GM18517 (cell line): ENCODE results near the gene ARNT2.

Source experiments
- ATAC-seq: cut with Tn5 transposase; IDR thresholded peaks from one replicate; pipeline ENCODE4 v1.9.1; 2021; ENCODE audit warnings: mild to moderate bottlenecking, moderate library complexity; ENCODE audit not compliant: unreplicated experiment

The ARNT2 gene

DNA sequence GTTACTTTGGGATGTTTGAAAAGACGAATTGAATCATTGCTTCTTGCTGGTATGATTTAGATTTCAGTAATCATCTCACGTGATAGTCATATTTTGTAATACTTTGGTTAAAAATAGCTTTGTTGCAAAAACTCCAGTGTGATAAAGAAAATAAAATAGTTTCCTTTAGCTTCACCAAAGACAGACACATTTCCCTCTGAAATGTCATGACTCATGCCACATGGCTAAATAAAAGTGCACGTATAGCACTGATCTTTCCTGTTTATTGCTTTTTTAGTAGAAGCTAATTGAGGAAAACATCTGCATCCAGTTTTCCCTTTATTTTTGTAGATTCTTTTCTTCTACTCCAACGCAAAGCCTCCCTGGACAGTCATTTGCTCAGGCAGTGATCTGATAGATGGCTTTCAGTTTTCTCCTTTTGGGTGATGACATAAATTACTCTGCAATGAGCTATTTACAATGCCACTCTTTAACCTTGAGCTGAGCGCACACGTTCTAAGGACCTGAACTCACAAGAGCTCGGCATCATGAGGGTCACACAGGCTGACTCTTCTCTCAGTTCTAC, 84.9 kb downstream of the ARNT2 start:
- ATAC-seq: no peak

DNA sequence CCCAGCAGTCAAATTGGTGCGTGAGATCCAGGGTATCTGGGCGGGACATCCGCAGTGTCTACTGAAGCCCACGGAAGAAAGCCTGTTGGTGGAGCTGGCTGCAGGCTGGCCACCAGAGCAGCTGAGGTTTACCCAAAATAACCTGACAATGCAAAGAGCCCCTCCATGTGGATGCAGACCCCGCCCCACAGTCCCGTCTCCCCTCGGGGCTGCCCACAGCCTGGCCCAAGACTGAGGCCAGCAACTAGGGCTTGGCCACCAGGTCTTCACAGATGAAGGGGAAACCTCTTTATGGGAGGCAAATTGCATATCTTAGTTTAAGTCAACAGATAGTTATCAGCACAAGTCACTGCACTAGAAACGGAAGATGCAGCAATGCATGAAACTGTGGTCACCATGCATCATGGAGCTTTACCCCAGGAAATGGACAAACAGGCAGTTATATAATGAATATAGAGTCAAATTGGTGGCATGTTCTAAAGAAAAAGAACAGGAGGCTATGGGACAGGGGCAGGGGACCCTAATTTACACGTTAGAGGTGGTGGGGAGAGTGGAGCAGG, 86.3 kb downstream of the ARNT2 start:
- no peak for ATAC-seq

DNA sequence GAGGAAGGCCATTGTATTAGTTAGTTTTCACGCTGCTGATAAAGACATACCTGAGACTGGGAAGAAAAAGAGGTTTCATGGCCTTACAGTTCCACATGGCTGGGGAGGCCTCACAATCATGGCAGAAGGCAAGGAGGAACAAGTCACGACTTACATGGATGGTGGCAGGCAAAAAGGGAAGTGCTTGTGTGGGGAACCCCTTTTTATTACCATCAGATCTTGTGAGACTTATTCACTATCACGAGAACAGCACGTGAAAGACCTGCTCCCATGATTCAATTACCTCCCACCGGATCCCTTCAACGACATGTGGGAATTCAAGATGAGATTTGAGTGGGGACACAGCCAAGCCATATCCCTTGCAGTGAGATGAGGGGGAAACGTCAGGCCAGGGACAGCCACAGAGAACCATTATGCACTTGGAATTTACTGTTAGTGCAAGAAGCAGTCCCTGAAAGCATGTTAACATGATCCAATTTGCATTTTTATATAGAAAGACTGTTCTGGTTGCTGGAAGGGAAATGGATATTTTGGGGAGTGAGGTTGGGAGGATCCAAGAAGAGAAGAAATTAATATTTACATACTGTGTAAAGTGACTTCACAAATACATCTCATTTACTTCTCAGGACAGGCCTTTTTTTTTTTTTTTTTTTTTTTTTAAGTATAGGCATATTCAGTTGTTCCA, 87.1 kb downstream of the ARNT2 start:
- no peak for ATAC-seq

DNA sequence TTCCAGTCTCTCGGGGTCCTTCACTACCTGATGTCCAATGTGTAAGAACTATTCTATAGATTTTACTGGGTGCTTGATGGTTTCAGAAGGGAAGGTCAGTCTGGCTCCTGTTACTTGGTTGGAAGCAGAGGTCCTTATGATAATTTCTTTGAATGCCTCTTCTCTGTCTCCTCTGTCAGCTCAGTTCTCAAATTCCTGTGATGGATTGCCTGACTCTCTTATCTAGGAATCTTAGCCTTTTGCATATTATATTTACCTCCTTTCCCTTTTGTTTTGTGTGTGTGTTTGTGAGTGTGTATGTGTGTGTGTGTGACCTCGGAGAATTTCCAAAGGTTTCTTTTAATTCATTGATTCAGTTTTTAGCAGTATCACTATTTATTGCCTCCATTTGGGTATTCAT, 88.2 kb downstream of the ARNT2 start:
- no peak for ATAC-seq

DNA sequence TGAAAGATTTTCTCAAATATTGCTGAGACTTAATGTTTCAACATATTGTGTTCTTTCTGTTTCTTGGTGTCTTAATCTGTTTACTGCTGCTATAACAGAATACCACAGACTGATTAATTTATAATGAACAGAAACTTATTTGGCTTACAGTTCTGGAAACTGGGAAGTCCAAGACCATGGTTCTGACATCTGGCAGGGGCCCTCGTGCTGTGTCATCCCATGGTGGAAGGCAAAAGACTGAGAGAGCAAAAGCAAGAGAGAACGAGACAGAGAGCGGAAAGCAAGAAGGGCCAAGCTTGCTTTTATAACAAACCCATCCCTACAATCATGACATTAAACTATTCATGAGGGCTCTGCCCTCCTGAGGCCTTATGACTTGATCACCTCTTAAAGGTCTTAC, 88.7 kb downstream of the ARNT2 start:
- ATAC-seq: no peak

DNA sequence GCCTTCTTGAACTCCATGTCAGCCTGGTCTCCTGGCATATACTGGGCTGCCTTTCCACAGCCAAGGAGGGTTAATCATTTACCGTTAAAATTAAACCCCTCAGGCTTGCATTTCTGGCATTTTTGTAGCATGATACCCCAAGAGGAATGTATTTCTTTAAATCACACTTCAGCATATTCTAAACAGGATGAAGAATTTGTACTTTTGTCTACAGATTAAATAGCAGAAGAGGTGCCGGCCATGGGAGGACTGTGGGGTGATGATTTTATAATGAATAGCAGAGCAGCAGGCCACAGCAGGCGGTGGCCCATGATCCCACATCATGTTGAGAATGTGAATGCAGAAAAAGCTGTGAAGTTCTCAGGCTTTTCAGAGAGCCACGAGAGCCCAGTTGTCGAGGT, 90.2 kb downstream of the ARNT2 start:
- ATAC-seq: no peak

DNA sequence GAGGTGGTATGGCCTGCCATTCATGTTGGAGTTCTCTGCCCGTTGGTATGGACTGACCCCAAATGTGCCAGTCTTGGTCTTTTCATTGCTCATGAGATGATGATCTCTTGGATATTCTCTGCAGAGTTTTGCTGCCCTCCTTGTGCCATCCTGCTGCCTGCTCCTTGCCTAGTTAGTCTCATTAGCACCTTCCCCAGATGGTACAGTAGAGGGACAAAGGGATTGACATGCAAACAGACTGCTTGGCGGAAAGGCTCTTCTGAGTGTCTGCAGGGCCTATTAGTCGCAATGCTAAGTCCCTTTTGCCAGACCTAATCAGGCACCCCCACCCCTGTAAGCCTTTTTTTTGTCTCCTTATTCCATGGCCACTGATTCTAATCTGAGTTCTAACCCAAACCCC, 90.6 kb downstream of the ARNT2 start:
- ATAC-seq: no peak

DNA sequence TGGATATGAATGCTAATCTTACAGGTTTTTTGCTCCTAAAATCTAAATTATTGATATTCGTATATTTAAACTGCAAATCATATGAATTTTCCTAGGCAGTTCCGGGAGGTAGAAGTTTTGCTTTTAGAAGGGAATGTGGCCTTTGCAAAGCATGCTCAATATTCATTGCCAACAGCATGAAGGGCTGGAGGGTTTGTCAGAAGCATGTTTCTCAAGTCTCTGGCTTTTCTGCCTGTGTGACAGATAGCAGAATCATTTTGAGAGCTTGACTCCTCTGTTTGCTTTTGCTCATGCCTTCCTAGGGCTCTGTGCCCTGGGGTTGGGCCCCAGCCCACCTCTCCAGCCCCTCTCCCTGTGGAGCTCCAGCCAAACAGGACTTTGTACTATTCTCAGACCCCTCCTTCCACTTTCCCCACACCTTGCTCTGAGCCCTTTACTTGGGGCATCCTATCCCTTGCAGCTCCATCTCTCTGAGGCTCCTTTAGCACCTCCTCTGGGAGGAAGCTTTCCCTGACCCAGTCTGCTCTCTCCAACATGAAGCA, 91.3 kb downstream of the ARNT2 start:
- ATAC-seq: no peak

DNA sequence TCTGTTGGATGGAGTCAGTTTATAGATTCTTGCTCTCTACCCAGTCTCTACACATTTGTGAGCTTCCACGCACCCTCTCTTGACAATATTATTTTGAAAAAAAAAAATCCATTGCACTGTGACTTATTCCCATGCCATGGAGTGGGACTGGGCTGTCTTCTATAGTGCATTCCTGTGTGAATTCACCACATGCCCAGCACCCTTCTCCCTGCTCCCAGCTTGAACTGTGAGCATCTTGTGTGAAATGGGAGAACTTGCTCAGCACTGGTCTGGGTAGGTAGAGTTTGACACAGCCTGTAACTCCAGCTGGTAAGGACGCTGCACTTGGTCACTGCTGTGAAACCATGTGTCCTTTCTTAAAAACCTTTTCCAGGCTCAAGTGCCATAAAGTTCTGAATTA, 91.9 kb downstream of the ARNT2 start:
- ATAC-seq: no peak

DNA sequence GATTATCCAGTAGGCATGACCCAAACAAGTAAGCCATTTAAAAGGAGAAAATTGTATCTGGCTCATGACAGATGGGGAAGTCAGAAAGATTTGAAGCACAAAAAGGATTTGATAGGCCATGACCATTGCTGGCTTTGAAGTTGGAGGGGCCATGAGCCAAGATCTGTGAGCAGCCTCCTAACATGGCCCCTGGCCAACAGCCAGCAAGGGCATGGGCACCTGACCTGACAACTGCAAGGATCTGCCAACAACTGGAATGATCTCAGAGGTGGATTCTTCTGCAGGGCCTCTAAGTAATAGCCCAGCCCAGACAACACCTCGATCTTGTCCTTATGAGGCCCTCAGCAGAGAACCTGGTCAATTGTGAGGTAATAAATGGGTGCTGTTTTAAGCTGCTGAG, 93.0 kb downstream of the ARNT2 start:
- ATAC-seq: no peak

DNA sequence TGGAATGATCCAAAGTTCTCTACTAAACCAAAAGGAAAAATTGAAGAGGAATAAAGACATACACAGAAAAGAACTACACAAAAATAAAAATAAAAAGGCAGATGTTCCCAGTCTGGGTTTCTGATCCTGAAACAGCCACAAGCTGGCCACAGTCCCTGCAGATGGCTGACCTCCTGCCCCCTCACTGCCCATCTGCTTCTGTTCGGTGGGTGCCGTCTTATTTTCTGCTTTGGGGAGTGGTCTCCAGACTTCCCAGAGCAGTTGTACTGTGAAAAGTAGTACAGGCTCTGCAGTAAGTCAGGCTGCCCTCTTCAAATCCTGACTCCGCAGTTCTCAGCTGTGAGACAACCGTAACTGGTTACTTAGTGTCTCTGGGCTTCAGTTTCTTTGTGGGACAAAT, 94.5 kb downstream of the ARNT2 start:
- no peak for ATAC-seq

DNA sequence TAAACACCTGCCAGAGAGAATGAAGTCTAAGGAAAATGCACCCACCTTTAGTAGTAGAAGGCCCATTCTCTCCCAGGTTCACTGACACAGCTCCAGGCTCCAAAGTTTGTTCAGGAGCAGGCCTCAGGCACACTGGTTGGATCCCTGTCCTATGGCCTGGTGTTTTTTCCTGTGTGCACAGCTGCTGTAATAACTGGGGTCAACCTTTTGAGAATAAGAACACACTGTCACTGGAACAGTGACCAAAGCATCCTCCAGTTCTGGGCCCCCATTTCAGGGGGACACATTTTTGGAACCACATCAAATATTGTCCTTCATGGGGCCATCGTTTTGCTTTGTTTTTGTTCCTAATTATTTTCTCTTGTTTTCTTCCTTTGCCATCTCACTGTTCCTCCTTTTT, 95.8 kb downstream of the ARNT2 start:
- no peak for ATAC-seq

DNA sequence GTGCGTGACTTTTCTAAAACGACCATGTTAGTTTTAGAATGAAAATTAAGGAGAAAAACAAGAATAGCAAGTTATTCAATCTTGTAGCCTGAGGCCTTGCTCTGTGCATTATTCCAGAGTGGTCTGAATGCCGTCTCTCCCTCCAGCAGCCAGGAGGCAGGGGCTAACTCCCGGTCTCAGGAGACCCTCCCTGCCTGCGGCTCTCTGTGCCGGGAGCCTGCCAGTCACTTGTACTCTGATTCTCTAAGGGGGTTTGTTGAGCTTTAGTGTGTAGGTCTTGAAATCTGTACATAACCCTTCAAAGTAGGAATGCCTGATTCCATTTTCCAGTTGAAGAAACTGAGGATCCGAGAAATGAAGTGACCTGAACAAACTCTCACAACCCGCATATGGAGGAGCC, 97.3 kb downstream of the ARNT2 start:
- ATAC-seq: no peak

DNA sequence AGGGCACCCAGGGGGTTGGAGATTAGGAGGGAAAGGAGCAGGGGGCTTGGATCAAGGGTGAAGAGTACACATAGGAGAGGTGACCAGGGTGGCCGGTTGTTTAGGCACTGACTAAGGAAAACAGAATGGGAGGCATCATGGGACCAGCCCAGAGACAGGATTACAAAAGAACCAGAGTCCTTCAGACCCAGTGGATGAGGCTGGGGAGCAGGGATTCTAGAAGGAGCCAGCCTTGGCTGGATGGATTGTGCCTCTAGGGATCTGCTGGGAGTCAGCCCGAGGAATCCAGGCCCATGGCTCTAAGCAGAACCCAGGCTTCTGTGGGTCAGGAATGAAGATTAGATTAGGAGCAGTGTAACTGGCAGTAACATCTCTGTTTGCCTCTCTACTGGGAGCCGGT, 98.6 kb downstream of the ARNT2 start:
- ATAC-seq: no peak

DNA sequence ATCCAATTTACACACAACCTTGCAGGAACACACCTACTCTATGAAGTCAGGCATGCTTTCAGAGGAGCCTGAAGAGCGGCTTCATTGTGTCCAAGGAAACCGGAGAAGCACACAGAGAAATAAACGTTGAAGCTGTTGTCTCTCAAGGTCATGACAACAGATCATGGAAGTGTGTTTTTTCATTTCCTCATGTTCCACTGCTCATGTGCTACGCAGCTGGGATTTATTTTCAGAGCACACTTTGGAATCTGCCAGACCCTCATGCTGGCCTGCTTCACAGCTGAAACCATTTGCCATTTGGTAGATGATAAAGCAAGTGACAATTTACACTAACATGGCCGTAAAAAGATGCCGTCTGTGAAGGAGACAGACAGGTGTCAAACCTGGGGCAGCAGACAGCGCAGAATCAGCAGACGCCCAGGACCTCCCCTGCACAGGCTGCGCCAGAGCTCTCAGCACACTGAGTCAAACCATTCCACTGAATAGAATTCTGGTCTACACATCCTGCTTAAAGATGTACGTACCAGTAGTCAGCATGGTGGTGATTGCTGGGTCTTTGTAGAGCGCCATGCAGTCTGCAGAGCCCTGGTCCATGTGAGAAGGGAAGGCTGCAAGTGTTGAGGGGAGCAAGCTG, 99.3 kb downstream of the ARNT2 start:
- no peak for ATAC-seq

DNA sequence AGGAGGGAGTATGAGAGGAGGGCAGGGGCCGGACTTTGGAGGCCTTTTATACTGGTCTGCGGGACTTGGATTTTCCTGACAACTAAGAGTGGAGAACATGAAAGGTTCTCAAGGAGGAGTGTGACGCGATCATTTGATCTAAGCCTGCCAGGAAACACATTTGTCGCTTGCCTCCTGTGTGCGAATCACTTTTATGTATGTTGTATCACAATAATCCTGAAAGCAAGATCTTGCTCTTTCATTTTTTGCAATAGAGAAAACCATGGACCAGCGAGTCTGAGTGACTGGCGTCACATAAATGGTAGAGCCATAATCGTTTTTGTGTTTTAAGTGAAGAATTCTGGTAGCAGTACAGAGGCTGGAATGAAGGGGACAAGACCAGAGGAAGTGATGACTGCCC, 100.7 kb downstream of the ARNT2 start:
- no peak for ATAC-seq

DNA sequence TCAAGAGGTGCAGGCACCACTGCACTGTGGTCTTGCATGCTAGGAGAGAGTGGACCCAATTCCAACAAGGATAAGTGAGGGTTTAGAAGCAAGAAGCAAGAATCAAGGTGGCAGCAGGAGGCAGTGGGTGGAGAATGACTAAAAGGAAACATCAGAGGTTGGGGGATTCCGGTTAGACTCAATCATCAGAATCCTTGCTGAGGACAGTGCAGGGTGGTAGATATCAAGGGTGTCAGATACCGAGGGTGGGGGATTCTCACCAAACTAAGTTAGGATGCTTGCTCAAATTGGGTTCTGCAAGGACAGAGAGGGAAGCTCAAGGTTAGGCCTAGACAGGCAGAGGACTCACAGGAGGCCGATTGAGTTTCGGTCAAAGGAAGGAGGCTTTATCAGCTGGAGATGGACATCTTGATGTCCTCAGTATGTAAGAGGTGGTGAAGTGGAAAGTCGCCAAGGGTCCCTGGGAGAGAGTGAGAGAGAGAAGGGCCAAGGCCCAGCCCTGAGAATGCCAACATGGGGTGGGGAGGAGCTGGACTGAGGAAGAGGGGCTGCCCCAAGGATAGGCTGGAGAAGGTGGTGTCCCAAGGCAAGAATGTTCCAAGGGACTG, 102.2 kb downstream of the ARNT2 start:
- no peak for ATAC-seq

DNA sequence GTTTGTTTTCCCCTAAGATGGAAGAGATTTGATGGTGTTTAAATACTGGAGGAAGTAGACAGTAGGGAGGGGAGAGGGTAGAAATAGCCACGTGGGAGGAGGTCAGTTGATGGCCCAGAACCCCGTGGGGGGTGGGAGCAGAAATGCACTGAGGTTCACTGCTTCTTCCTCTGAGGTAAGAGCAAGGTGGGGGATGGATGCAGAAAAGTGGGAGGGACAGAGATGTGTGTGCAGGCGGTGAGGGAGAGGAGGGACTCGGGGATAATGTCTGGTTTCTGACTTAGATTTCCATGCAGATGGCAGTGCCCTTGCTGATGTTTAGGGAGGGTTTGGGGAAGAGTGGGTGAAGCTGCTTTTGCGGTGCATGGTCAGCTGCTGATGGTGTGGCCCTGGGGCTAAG, 102.9 kb downstream of the ARNT2 start:
- ATAC-seq: no peak

DNA sequence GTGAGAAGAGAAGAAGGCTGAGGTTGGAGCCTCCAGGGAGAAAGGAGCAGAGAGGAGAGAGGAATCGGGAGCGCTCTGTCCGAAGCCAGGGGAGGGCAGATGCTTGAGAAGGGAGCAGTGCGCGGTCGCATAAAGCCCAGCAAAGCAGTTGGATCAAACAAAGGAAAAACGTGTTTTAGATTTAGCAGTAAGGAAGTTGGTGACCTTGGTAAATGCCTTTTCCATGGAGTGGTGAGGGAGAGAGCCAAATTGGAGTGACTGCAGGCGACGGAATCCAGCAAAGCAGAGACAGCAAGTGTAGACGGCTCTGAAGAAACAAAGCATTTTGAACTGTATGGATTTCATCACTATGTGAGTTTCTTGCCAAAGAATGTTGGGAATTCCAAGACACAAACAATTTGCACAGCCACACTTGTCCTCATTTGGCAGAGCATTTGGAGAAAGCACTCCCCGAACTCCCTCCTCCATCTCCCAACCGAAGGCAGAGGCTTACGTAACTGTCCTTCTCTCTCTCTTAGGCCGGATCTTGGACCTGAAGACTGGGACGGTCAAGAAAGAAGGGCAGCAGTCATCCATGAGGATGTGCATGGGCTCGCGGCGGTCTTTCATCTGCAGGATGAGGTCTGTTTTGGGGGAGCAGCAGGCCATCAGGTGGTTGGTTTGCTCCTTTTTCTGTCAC, 103.6 kb downstream of the ARNT2 start:
- ATAC-seq: no peak

DNA sequence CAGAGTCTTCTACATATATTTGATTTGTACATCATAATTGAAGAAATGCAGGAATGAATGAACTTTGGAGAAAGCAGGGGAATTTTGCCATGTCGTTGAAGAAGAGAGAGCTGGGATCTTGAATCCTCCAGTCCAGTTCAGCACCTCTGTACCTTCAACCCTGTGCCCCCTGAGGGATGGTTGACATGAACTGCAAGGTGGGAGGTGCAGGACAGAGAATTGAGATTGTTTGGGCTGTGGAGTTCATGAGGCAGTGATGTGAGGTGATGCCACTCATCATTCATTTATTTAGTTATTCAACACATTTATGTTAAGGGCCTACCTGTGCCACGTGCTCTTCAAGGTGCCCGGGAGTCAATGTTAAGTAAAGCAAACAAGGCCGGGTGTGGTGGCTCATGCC, 104.6 kb downstream of the ARNT2 start:
- no peak for ATAC-seq

DNA sequence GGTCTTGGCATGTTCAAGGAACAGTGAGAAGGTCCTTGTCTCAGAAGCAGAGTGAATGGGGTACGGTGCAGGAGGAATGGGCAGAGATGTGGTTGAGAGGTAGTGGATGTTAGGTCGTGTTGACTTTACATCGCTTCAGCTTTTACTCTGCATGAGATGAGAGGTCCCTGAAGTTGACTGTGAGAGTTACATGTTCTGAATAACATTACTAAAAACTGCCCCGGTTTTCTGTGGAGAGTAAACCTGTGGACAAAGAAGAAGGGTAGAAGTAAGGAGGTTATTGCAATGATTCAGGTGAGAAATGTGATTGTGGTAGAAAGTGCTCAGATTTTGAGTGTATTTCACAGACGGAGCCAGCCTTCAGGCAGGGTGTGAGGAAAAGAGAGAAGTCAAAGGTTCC, 105.6 kb downstream of the ARNT2 start:
- no peak for ATAC-seq
